GM13977 (cell line): ENCODE data around the gene C9orf43.

Experiments
- DNase-seq: peaks from one replicate; pipeline ENCODE4 v3.0.0; 2012; ENCODE audit warnings: low spot score
- CTCF ChIP-seq: IDR thresholded peaks from 2 replicates; pipeline ENCODE4 v1.5.1; 2012; ENCODE audit warnings: mild to moderate bottlenecking, control low read depth; ENCODE audit not compliant: insufficient read depth; ENCODE audit errors: extremely low read depth, missing control alignments
- in situ Hi-C: fragments of 300-500 bp; cut with MboI; formaldehyde crosslinking; loops from one replicate; pipeline ENCODE4 v1.12.0; 2022; ENCODE audit warnings: low sequenced_read_pairs, low pct_unique_long_range_greater_than_20kb, mixed read lengths, inconsistent platforms; ENCODE audit not compliant: unreplicated experiment

The C9orf43 gene

GRCh38 chr9:113393281-113393680 lies 17.3 kb upstream of the C9orf43 start:
- TF ChIP-seq CTCF, result no peak
- in situ Hi-C loops, result no loop called here
- DNase-seq, result no peak

GRCh38 chr9:113395000-113395861 lies 15.3 kb upstream of the C9orf43 start:
- in situ Hi-C loops, result no loop called here
- no peak for TF ChIP-seq CTCF
- no peak for DNase-seq

GRCh38 chr9:113397203-113397631 lies 13.3 kb upstream of the C9orf43 start:
- no peak for DNase-seq
- in situ Hi-C loops, result no loop called here
- no peak for TF ChIP-seq CTCF

GRCh38 chr9:113398796-113399195 lies 11.8 kb upstream of the C9orf43 start:
- no peak for TF ChIP-seq CTCF
- in situ Hi-C loops, result no loop called here
- DNase-seq, result no peak

GRCh38 chr9:113399646-113400200 lies 10.8 kb upstream of the C9orf43 start:
- no peak for DNase-seq
- in situ Hi-C loops, result no loop called here
- TF ChIP-seq CTCF, result no peak

GRCh38 chr9:113401027-113401792 lies 9.3 kb upstream of the C9orf43 start, which contains the start of gene ALAD:
TSS of gene ALAD (minus strand) at chr9:113401284. CDS start at chr9:113393559, 7,725 bp downstream.
- peak; percentile 99 for DNase-seq
- in situ Hi-C loops, result no loop called here
- TF ChIP-seq CTCF, result peak; percentile 98
